VCaP (cell line): ENCODE results near the gene TMEM178B.

Experiments used
- H3K27ac ChIP-seq: fragments of 450-650 bp; 2 replicates; pipeline ENCODE4 v1.5.1; 2017
- CTCF ChIP-seq: fragments of 450-650 bp; conservative IDR thresholded peaks from 2 replicates; pipeline ENCODE4 v1.5.1; 2017; ENCODE audit warnings: mild to moderate bottlenecking, moderate library complexity

Gene TMEM178B

GRCh38 chr7:141244435-141244834 lies 170.6 kb downstream of the TMEM178B start:
- H3K27ac ChIP-seq = no peak overlapping the region
- TF ChIP-seq CTCF = no peak

- no peak overlapping the region for H3K27ac ChIP-seq
- TF ChIP-seq CTCF = no peak
Measured at GRCh38 chr7:141246426-141246825, 172.6 kb downstream of the TMEM178B start.

- no peak overlapping the region; the same call in 1 of the 2 replicates for H3K27ac ChIP-seq
- TF ChIP-seq CTCF = no peak
Measured at GRCh38 chr7:141251180-141251579, 177.3 kb downstream of the TMEM178B start.

- peak; percentile 22 for TF ChIP-seq CTCF
- peak overlapping the region; percentile 22; the same call in 1 of the 2 replicates for H3K27ac ChIP-seq
Measured at GRCh38 chr7:141251957-141252356, 178.1 kb downstream of the TMEM178B start.

GRCh38 chr7:141257597-141257996 lies 183.7 kb downstream of the TMEM178B start:
- no peak overlapping the region for H3K27ac ChIP-seq
- TF ChIP-seq CTCF = no peak

- TF ChIP-seq CTCF = no peak
- no peak overlapping the region for H3K27ac ChIP-seq
Measured at GRCh38 chr7:141258559-141258958, 184.7 kb downstream of the TMEM178B start.

- H3K27ac ChIP-seq = no peak overlapping the region
- peak; percentile 58 for TF ChIP-seq CTCF
Measured at GRCh38 chr7:141262101-141263090, 188.5 kb downstream of the TMEM178B start.
